Measurements from ENCODE around the gene DNAJC15. TPM values are rescaled to one million over a fixed set of nuclear protein-coding genes. Genes with fewer than 3 reads are reported as not detected.
A peak's percentile ranks its signal among the peaks of the same experiment; 100 is the strongest.

DNAJC15 gene
- total and polyA plus RNA-seq, 2 of the 4 experiments (the other 2 are of a cell fraction), result 7.0 to 22.0 TPM

DNA sequence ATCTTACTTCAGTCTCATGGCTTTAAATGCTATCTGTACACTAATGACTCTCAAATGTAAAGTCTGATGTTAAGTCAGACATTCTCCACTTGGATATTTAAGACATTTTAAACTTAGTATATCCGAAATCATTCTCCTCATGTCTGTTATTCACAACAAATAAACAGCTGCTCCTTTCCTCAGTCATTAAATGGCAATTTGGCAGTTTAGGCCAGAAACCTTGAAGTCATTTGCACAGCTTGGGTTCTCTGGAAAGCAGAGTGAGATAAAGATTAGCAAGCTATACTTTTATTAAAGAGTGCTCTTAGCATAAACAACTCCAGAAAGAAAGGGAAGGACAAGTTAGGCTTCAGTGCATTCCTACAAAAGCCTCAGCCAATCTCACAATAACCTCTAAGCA lies 53.7 kb downstream of the DNAJC15 start:
- Histone ChIP-seq H3K79me1 (ENCODE audit: low read depth in 1 of 2, low read length in 2 of 2) (peaks cover 20 to 36% of the 10 kb centered on the region in 2 experiments), H3K4me2 (ENCODE audit: low read depth, low read length) (no peak overlapping the region), H3K9me3 (ENCODE audit: control insufficient read depth, insufficient read depth, low read length) (no peaks in the 10 kb centered on the region), H2BK20ac (ENCODE audit: low read depth, low read length) (no peak overlapping the region), H4K20me1 (ENCODE audit: insufficient read depth, low read length) (no peaks in the 10 kb centered on the region), H3K18ac (ENCODE audit: low read depth, low read length) (no peak overlapping the region), H2AK9ac (replicated peaks; ENCODE audit: low read depth, low read length, poor library complexity) (no peak overlapping the region), H3K9me1 (ENCODE audit: insufficient read depth, low read length) (peaks cover 2% of the 10 kb centered on the region; the same call in 1 of the 2 replicates), H2BK15ac (ENCODE audit: low read depth, low read length) (no peak overlapping the region), H3K4me1 (ENCODE audit: control insufficient read depth, insufficient read depth, low read length) (peaks cover 4% of the 10 kb centered on the region), H2AFZ (replicated peaks; ENCODE audit: low read length, poor library complexity) (no peak overlapping the region), H3K27ac (ENCODE audit: insufficient read depth, low read length) (no peak overlapping the region), H2BK5ac (ENCODE audit: low read depth, low read length, poor library complexity, severe bottlenecking) (no peak overlapping the region), H3K23ac (ENCODE audit: low read depth, low read length) (no peak overlapping the region), H3K4me3 (ENCODE audit: insufficient read depth, low read depth, low read length) (no peak overlapping the region), H4K91ac (ENCODE audit: insufficient read depth, low read depth, low read length) (no peak overlapping the region), H3K4ac (ENCODE audit: low read depth, low read length) (no peak overlapping the region), H2BK120ac (ENCODE audit: low read depth, low read length) (no peak overlapping the region), H4K8ac (ENCODE audit: low read depth in 2 of 2, low read length in 2 of 2) (no peak overlapping the region), H2AK5ac (ENCODE audit: low read depth, low read length) (no peak overlapping the region), H3K36me3 (ENCODE audit: control insufficient read depth, insufficient read depth, low read length) (0 out of 2 replicates have a peak, but pooled peaks cover 1% of the 10 kb centered on the region), H3K27me3 (ENCODE audit: control insufficient read depth, insufficient read depth, low read length) (no peaks in the 10 kb centered on the region), H3K14ac (replicated peaks; ENCODE audit: low read depth, low read length) (no peak overlapping the region), H3K56ac (ENCODE audit: extremely low read depth, insufficient read depth, low read length) (no peak overlapping the region), H4K5ac (ENCODE audit: low read depth, low read length) (no peak overlapping the region), H3K9ac (ENCODE audit: low read depth, low read length) (no peak overlapping the region)
- ATAC-seq (ENCODE audit: low read depth) (peak; percentile 46), DNase-seq (no peak)
- BruUV-seq (replicated peaks), result no TSS peak
- in situ Hi-C loops (cut with MboI; ENCODE audit: low sequenced_read_pairs) (no loop called here), intact Hi-C loops (cut with micrococcal nuclease) (no loop called here), dilution Hi-C loops (cut with HindIII; ENCODE audit: low sequenced_read_pairs, unreplicated experiment) (no loop called here)
- POLR2A ChIA-PET (ENCODE audit: unreplicated experiment), result no interaction called here
- no CpG with 5 or more reads among the region's 1 CpG for WGBS, 2 experiments (ENCODE audit: extremely low coverage in 2 of 2, insufficient read length in 1 of 2)
- CTCF ChIA-PET, result interaction anchor here (1.7 kb wide), 1 partner anchor 8 kb away, joined by 3 read pairs; no protein-coding TSS in a partner anchor
- TF ChIP-seq BHLHE40 (IDR thresholded peaks at IDR 0.05; ENCODE audit: low read depth, low read length), result no peak
- TF ChIP-seq SMC3 (IDR thresholded peaks at IDR 0.05; ENCODE audit: low read depth, low read length), result no peak
- no peak for TF ChIP-seq RCOR1 (IDR thresholded peaks at IDR 0.05; ENCODE audit: insufficient replicate concordance, low read length)
- TF ChIP-seq MXI1 (IDR thresholded peaks at IDR 0.05; ENCODE audit: borderline replicate concordance, low read depth, low read length), result no peak
- TF ChIP-seq, protein P1, sequence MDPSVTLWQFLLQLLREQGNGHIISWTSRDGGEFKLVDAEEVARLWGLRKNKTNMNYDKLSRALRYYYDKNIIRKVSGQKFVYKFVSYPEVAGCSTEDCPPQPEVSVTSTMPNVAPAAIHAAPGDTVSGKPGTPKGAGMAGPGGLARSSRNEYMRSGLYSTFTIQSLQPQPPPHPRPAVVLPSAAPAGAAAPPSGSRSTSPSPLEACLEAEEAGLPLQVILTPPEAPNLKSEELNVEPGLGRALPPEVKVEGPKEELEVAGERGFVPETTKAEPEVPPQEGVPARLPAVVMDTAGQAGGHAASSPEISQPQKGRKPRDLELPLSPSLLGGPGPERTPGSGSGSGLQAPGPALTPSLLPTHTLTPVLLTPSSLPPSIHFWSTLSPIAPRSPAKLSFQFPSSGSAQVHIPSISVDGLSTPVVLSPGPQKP (IDR thresholded peaks at IDR 0.05; ENCODE audit: borderline replicate concordance, low read depth, low read length), result no peak
- no peak for TF ChIP-seq POLR2A (IDR thresholded peaks at IDR 0.05; ENCODE audit: low read depth, low read length)
